GM18951 (cell line): ENCODE measurements around the gene SFR1.

Experiments
- POLR2A ChIP-seq: IDR thresholded peaks from 4 replicates; pipeline ENCODE4 v1.6.1; 2011; ENCODE audit warnings: mild to moderate bottlenecking; ENCODE audit not compliant: insufficient read length, insufficient read depth; ENCODE audit errors: extremely low read depth
- in situ Hi-C: fragments of 300-500 bp; cut with MboI; formaldehyde crosslinking; loops from one replicate; pipeline ENCODE4 v1.12.0; 2022; ENCODE audit warnings: low sequenced_read_pairs, mixed read lengths, inconsistent platforms; ENCODE audit not compliant: unreplicated experiment

Gene SFR1

DNA sequence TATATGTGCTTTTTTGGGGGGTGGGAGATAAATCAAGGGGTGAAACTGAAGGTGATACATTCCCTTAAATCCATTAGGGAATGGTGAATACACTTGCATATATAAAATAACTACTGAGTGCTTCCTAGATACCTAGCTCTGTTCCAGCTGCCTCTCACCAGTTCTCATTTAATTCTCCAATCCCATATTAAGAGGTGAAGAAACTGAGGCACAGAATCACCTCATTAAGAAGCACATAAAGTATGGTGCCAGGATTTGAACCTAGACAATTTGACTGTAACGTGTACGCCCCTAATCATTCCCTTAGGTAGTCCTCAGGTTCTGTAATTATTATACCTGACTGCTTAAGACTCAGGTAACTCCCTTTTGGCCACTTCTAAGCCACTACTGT, 1.5 kb upstream of the SFR1 start:
- in situ Hi-C loops: no loop called here
- no peak for TF ChIP-seq POLR2A

- in situ Hi-C loops: no loop called here
- no peak for TF ChIP-seq POLR2A
These were observed 977 bp upstream of the SFR1 start for GRCh38 chr10:104120903-104121484.

DNA sequence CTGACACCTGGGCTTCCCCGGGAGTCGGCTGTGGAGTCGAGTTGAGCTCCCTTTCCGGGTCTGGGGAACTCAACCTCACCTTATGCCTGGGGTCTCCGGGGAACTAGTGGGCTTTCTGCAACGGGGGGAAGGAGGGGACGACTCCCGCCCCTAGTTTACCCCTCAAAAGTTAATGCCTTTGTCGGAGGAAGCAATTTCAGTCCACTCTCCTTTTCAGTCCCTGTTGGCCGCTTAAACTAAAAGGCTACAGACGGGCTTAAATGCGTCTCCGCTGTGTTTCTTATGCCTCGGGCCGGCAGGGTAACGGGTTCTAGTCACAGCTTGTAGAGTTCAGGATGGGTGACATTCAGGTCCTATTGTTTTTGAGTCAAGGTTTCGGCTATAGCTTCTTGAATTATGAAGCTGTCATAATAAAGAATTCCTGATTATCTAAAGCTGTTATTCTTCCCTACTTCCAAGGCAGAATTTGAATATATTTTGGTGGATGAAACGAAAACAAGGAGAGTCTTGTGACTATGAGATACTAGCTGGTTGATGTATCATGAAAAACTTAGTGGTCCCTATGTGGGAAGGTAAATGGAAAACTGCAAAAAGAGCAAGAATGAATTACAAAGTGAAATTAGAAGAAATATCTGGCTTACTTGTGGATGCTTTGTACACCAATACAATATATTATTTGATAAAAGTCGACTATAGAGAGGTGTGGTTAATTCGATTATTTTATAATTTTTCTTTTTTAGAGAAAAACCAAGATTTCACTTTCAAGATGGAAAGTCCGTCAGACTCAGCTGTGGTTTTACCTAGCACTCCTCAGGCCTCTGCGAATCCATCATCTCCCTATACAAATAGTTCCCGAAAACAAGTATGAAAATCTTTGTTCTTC, 495 bp downstream of the SFR1 start:
- TF ChIP-seq POLR2A: no peak
- in situ Hi-C loops: no loop called here

DNA sequence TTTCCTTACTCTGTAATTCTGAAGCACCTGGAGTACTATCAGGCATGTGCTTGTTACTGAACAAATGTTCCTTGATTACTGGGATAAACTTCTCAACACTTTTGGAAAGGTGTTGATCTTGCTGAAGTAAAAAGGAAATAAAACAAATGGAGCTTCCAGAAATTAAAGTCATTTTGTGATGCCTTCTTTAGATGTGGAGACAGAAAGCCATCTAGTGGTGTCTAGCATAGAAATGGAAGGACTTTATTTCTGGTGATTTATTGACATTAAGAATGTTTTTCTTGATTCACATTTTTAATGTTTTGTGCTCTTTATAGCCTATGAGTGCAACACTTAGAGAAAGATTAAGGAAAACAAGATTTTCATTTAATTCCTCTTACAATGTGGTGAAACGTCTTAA, 1.4 kb downstream of the SFR1 start:
- in situ Hi-C loops: no loop called here
- no peak for TF ChIP-seq POLR2A

- TF ChIP-seq POLR2A: no peak
- in situ Hi-C loops: no loop called here
These were observed 5.4 kb downstream of the SFR1 start for GRCh38 chr10:104127411-104127810.

- no peak for TF ChIP-seq POLR2A
- in situ Hi-C loops: no loop called here
These were observed 6.2 kb downstream of the SFR1 start for GRCh38 chr10:104128214-104128613.

DNA sequence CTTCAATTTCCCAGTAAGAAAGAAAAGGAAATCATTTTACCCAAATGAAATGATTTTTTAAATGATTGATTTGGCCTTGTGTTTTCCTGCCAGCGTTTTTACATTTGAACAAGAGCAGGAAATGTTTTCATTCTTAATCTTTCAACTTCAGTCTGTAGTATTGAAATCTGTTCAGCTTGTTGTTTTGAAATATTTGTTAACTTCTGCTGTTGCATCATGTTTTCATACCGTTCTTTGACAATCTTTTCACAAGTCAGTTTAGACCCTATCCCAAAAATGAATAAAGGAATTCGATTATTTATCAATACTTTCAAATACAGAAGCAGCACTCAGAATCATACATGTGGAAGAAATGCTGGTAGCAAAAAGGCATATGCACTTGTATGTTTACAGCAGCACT, 8.1 kb downstream of the SFR1 start:
- no peak for TF ChIP-seq POLR2A
- in situ Hi-C loops: no loop called here

GRCh38 chr10:104138131-104138530, 16.2 kb downstream of the SFR1 start:
- in situ Hi-C loops: no loop called here
- no peak for TF ChIP-seq POLR2A

- TF ChIP-seq POLR2A: no peak
- in situ Hi-C loops: no loop called here
These were observed 17.2 kb downstream of the SFR1 start for GRCh38 chr10:104139221-104139620.

GRCh38 chr10:104142081-104142480, 20.1 kb downstream of the SFR1 start:
- TF ChIP-seq POLR2A: no peak
- in situ Hi-C loops: no loop called here

DNA sequence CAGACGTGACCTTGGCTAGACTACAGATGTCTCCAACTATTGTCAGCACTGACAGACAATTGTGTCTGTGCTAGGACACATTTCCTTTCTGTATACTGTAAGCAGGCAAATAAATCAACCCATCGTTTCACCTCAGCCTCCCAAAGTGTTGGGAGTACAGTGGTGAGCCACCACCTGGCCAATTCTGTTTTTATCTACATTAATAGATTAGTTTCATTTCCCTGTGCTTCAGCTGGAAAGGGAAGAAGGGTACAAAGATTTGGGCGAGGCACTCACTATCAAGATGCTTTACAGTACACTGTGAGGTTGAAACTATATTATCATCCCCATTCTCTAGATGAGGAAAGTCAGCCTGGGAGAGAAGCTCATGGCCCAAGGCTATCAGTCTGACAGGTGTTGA, 21.9 kb downstream of the SFR1 start:
- in situ Hi-C loops: no loop called here
- no peak for TF ChIP-seq POLR2A

DNA sequence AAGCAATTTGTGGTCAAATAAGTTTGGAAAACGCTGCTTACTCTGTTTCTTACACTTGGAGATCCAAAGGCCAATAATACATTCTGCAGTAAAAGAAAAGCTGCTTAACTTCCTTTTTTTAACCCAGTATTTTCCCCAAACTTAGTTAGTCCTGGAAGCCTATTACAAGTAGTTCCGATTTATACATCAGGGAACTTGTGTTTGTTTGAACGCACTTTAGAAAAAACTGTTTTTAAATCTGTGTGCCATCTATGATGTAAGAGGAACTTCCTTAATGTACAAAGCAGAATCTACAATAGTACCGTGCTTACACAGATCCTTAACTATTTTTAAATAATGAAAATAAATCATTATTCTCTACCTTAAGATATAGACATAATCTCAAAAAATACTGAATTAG, 23.0 kb downstream of the SFR1 start:
- in situ Hi-C loops: no loop called here

GRCh38 chr10:104146882-104147281, 24.9 kb downstream of the SFR1 start:
- TF ChIP-seq POLR2A: no peak
- in situ Hi-C loops: no loop called here

More for the DNA sequence above, 23.0 kb downstream of the SFR1 start:
- no peak for TF ChIP-seq POLR2A

DNA sequence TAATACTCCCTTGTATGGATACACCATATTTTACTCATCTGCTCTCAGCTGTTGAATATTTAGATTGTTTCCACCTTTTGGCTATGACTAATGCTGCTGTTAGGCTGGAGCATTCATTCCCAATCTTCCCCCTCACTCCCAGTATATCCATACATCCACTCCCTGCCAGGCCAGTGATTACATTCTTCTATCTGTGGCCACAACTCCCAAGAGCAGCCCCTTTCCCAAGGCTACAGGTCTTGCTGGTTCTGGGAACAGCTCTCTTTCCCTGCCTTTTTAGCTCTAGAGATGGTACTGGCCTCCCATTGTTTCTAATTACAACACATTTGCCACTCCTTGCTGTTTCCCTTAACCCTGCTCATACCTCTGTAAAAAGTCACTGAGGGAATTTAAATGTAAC, 28.2 kb downstream of the SFR1 start:
- TF ChIP-seq POLR2A: no peak
- in situ Hi-C loops: no loop called here
